ENCODE data around the gene DENND4A. TPM values are rescaled to one million over a fixed set of nuclear protein-coding genes. Genes with fewer than 3 reads are reported as not detected.

The DENND4A gene
- total RNA-seq = 10 to 100 TPM; 16.5 to 40.4 (median 24.5) TPM

GRCh38 chr15:65792138-65792987, at the start of gene DENND4A:
DENND4A (minus strand) TSS chr15:65792293; CDS start chr15:65756450, 35,843 bp downstream.
- DNase-seq = peak; percentile 98
- Histone ChIP-seq H3K27me3 (no peaks in the 10 kb centered on the region), H3K36me3 (no peaks in the 10 kb centered on the region), H3K27ac (peak within 1 kb of the TSS; percentile 97 to 99 (median 98)), H3K4me1 (peaks cover 0 to 32% (median 16%) of the 10 kb centered on the region in 4 donors), H3K9me3 (no peaks in the 10 kb centered on the region), H3K4me3 (peak within 1 kb of the TSS; percentile 64 to 93 (median 85))
- TF ChIP-seq CTCF (IDR thresholded peaks at IDR 0.05) (no peak), POLR2A (IDR thresholded peaks at IDR 0.05) (peak; percentile 93), EP300 (IDR thresholded peaks at IDR 0.05; ENCODE audit: low read depth) (no peak), POLR2AphosphoS5 (IDR thresholded peaks at IDR 0.05) (peak; percentile 91 to 95 (median 92))
- 0% methylated on average over 60 of the region's 63 CpGs; no CpG with 5 or more reads in 1 of the 2 donors for WGBS, 2 donors (ENCODE audit: low coverage in 1 of 2)
- intact Hi-C loops (cut with DNase I; ENCODE audit: low total_unique reads) = loop anchor here (10.0 kb wide), 1 partner anchor 72 kb away; the partner anchor contains the start of gene RAB11A
- in situ Hi-C loops (cut with MboI; ENCODE audit: low pct_ligation_motif_present in 1 of 4, low pct_unique_long_range_greater_than_20kb in 1 of 4, low sequenced_read_pairs in 3 of 4) = no loop called here

GRCh38 chr15:65841121-65841930, 49.2 kb upstream of the DENND4A start:
- 61 to 77% methylated on average over 5 to 11 of the region's 11 CpGs for WGBS, 2 donors (ENCODE audit: low coverage in 1 of 2)
- DNase-seq = no peak
- TF ChIP-seq POLR2AphosphoS5 (IDR thresholded peaks at IDR 0.05) = no peak
- no peaks in the 10 kb centered on the region for H3K9me3 ChIP-seq
- intact Hi-C loops (cut with DNase I; ENCODE audit: low total_unique reads) (no loop called here), in situ Hi-C loops (cut with MboI; ENCODE audit: low pct_ligation_motif_present in 1 of 4, low pct_unique_long_range_greater_than_20kb in 1 of 4, low sequenced_read_pairs in 3 of 4) (no loop called here)
- no peaks in the 10 kb centered on the region for H3K4me1 ChIP-seq
- H3K36me3 ChIP-seq = no peaks in the 10 kb centered on the region
- H3K27ac ChIP-seq = no peak overlapping the region
- H3K27me3 ChIP-seq = no peaks in the 10 kb centered on the region
- no peak overlapping the region for H3K4me3 ChIP-seq

- intact Hi-C loops (cut with DNase I; ENCODE audit: low total_unique reads) = no loop called here
- TF ChIP-seq EP300 (IDR thresholded peaks at IDR 0.05; ENCODE audit: low read depth) (no peak), POLR2A (IDR thresholded peaks at IDR 0.05) (no peak)
- H3K27me3 ChIP-seq = no peaks in the 10 kb centered on the region
- DNase-seq = no peak
- H3K9me3 ChIP-seq = no peaks in the 10 kb centered on the region
- H3K27ac ChIP-seq = no peak overlapping the region
- no peaks in the 10 kb centered on the region for H3K36me3 ChIP-seq
- H3K4me1 ChIP-seq = peaks cover 0 to 8% (median 0%) of the 10 kb centered on the region in 4 donors
- in situ Hi-C loops (cut with MboI; ENCODE audit: low pct_ligation_motif_present in 1 of 4, low pct_unique_long_range_greater_than_20kb in 1 of 4, low sequenced_read_pairs in 3 of 4) = no loop called here
- 76 to 79% methylated on average over 4 of the region's 4 CpGs for WGBS, 2 donors (ENCODE audit: low coverage in 1 of 2)
- H3K4me3 ChIP-seq = no peak overlapping the region
Observed at GRCh38 chr15:65839985-65840384, 47.9 kb upstream of the DENND4A start.

GRCh38 chr15:65839354-65839901, 47.3 kb upstream of the DENND4A start:
- Histone ChIP-seq H3K4me3 (no peak overlapping the region), H3K27me3 (no peaks in the 10 kb centered on the region), H3K4me1 (peaks cover 0 to 10% (median under 1%) of the 10 kb centered on the region in 4 donors), H3K9me3 (no peaks in the 10 kb centered on the region), H3K27ac (no peak overlapping the region), H3K36me3 (no peaks in the 10 kb centered on the region)
- intact Hi-C loops (cut with DNase I; ENCODE audit: low total_unique reads) (no loop called here), in situ Hi-C loops (cut with MboI; ENCODE audit: low pct_ligation_motif_present in 1 of 4, low pct_unique_long_range_greater_than_20kb in 1 of 4, low sequenced_read_pairs in 3 of 4) (no loop called here)
- WGBS, 2 donors (ENCODE audit: low coverage in 1 of 2) = 83 to 84% methylated on average over 5 of the region's 5 CpGs
- TF ChIP-seq CTCF (IDR thresholded peaks at IDR 0.05) (no peak), EP300 (IDR thresholded peaks at IDR 0.05; ENCODE audit: low read depth) (no peak), POLR2A (IDR thresholded peaks at IDR 0.05) (no peak), POLR2AphosphoS5 (IDR thresholded peaks at IDR 0.05) (no peak)
- DNase-seq = no peak

Measured in transverse colon (tissue), 4 donors.